HepG2 (cell line): ENCODE measurements around the gene GUK1. TPM values are rescaled to one million over a fixed set of nuclear protein-coding genes. Genes with fewer than 3 reads are reported as not detected.
A peak's percentile ranks its signal among the peaks of the same experiment; 100 is the strongest.

Experiments used
- GLI4 ChIP-seq: sonication (generic); formaldehyde crosslinking; IDR thresholded peaks from 2 replicates; pipeline ENCODE4 v1.5.1; 2020; ENCODE audit warnings: missing genetic modification reagents, mild to moderate bottlenecking, moderate library complexity, borderline replicate concordance
- HIVEP1 ChIP-seq: sonication (generic); formaldehyde crosslinking; IDR thresholded peaks from 2 replicates; pipeline ENCODE4 v1.4.0; 2020; ENCODE audit warnings: mild to moderate bottlenecking, missing genetic modification reagents
- HMG20B ChIP-seq: conservative IDR thresholded peaks from 2 replicates; pipeline ENCODE4 v1.6.1; 2016; ENCODE audit warnings: missing genetic modification reagents, missing compliant biosample characterization
- MAFK ChIP-seq, 2 experiments: IDR thresholded peaks in 1 of 2; conservative IDR thresholded peaks in 1 of 2; 2 replicates each; pipeline ENCODE4 v1.6.1; 2011; ENCODE audit warnings: improper control_type of control experiment in 2 of 2, low read length in 2 of 2
- MTA3 ChIP-seq: sonication (generic); formaldehyde crosslinking; IDR thresholded peaks from 2 replicates; pipeline ENCODE4 v1.4.0; 2020; ENCODE audit warnings: missing genetic modification reagents
- MTF1 ChIP-seq: sonication (generic); formaldehyde crosslinking; IDR thresholded peaks from 2 replicates; pipeline ENCODE4 v1.5.0; 2020; ENCODE audit warnings: missing genetic modification reagents
- PAX8 ChIP-seq: sonication (generic); formaldehyde crosslinking; IDR thresholded peaks from 2 replicates; pipeline ENCODE4 v1.8.0; 2022; ENCODE audit warnings: mild to moderate bottlenecking, missing genetic modification reagents, borderline replicate concordance
- RCOR2 ChIP-seq: IDR thresholded peaks from 2 replicates; pipeline ENCODE4 v1.6.1; 2016; ENCODE audit warnings: missing biosample characterization, missing genetic modification reagents
- SMAD1 ChIP-seq: sonication (generic); formaldehyde crosslinking; IDR thresholded peaks from 2 replicates; pipeline ENCODE4 v1.4.0; 2020; ENCODE audit warnings: missing genetic modification reagents, low read depth, mild to moderate bottlenecking, borderline replicate concordance
- SNRNP70 ChIP-seq: fragments of 200-400 bp; formaldehyde crosslinking; IDR thresholded peaks from 2 replicates; pipeline ENCODE4 v1.6.1; 2017; ENCODE audit warnings: mild to moderate bottlenecking, low read depth, low read length, moderate library complexity
- SYNCRIP ChIP-seq: fragments of 200-400 bp; formaldehyde crosslinking; IDR thresholded peaks from 2 replicates; pipeline ENCODE4 v1.6.1; 2018; ENCODE audit warnings: mild to moderate bottlenecking, low read depth, low read length; ENCODE audit not compliant: insufficient read depth
- ZNF121 ChIP-seq: sonication (generic); formaldehyde crosslinking; IDR thresholded peaks from 2 replicates; pipeline ENCODE4 v1.5.0; 2020; ENCODE audit warnings: mild to moderate bottlenecking, missing genetic modification reagents
- ZNF317 ChIP-seq: sonication (generic); formaldehyde crosslinking; IDR thresholded peaks from 2 replicates; pipeline ENCODE4 v1.5.0; 2020; ENCODE audit warnings: mild to moderate bottlenecking, missing genetic modification reagents
- ZNF556 ChIP-seq: sonication (generic); formaldehyde crosslinking; IDR thresholded peaks from 2 replicates; pipeline ENCODE4 v1.4.0; 2020; ENCODE audit warnings: mild to moderate bottlenecking, missing genetic modification reagents, borderline replicate concordance
- ZNF558 ChIP-seq: sonication (generic); formaldehyde crosslinking; IDR thresholded peaks from 2 replicates; pipeline ENCODE4 v1.9.0; 2022; ENCODE audit warnings: mild to moderate bottlenecking, missing genetic modification reagents, borderline replicate concordance
- ZNF572 ChIP-seq: sonication (generic); formaldehyde crosslinking; IDR thresholded peaks from 2 replicates; pipeline ENCODE4 v1.5.1; 2020; ENCODE audit warnings: mild to moderate bottlenecking, missing genetic modification reagents
- ZNF678 ChIP-seq: sonication (generic); formaldehyde crosslinking; IDR thresholded peaks from 2 replicates; pipeline ENCODE4 v1.4.0; 2020; ENCODE audit warnings: mild to moderate bottlenecking, missing genetic modification reagents
- ZNF788 ChIP-seq: sonication (generic); formaldehyde crosslinking; IDR thresholded peaks from 2 replicates; pipeline ENCODE4 v1.5.0; 2020; ENCODE audit warnings: mild to moderate bottlenecking, missing genetic modification reagents, borderline replicate concordance
- ZSCAN30 ChIP-seq: sonication (generic); formaldehyde crosslinking; IDR thresholded peaks from 2 replicates; pipeline ENCODE4 v1.5.0; 2020; ENCODE audit warnings: mild to moderate bottlenecking, missing genetic modification reagents
- polyA plus RNA-seq, 8 experiments: library from polyadenylated mRNA; depleted of rRNA in 3 of 8; stranded (reverse) in 7 of 8; unstranded in 1 of 8; fragments of >200 nt; fragmentation: Illumina TruSeq in 4 of 8; extraction: Trizol in 4 of 8; gene quantifications; 2 replicates each; pipeline versions ENCODE4 v1.2.1 to v1.2.3, GENCODE V29; 2011 to 2016; ENCODE audit warnings: low read depth in 4 of 8, missing spikeins in 1 of 8, mixed read lengths in 1 of 8; ENCODE audit not compliant: insufficient read depth in 1 of 8
- total RNA-seq, 5 experiments: library from RNA; depleted of rRNA; stranded (reverse); fragments of >200 nt; fragmentation: Illumina TruSeq; extraction: Trizol; gene quantifications; 2 replicates each; pipeline ENCODE4 v1.2.3, GENCODE V29; 2016; ENCODE audit warnings: low read depth in 1 of 5
- TF ChIP-seq, protein P1 (sequence below): IDR thresholded peaks from 2 replicates; pipeline ENCODE4 v1.6.1; 2018; ENCODE audit warnings: missing genetic modification reagents, mild to moderate bottlenecking, missing compliant biosample characterization
- TF ChIP-seq, protein P2 (sequence below): sonication (generic); formaldehyde crosslinking; IDR thresholded peaks from 2 replicates; pipeline ENCODE4 v1.9.0; 2021; ENCODE audit warnings: missing genetic modification reagents, mild to moderate bottlenecking, borderline replicate concordance
- TF ChIP-seq, protein P3 (sequence below): IDR thresholded peaks from 2 replicates; pipeline ENCODE4 v1.6.1; 2016; ENCODE audit warnings: low read depth, missing genetic modification reagents, missing compliant biosample characterization

Gene GUK1
- total and polyA plus RNA-seq, 2 of the 13 experiments (the other 11 are each of a cell fraction or from before 2014, with no cell fraction given), result 116 to 154 TPM

DNA sequence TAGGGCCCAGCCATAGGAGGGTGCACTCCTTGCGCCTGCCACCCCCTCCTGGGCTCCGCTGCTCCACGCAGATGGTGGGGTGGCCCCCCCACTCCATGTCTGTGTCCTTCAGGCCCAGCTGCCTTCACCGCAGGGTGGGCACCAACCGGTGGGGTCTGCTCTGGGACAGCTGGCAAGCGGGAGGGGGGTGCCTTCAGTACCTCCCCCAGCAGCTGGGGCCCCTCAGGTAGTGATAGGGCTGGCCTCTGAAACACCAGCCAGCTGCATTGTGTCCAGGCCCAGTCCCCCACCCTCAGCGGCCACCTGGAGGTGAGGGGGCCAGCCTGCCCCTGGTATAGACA lies 10.0 kb downstream of the GUK1 start (continued):
- no peak for TF ChIP-seq HMG20B (CRISPR knock-in tag)
- no peak for TF ChIP-seq RCOR2
- no peak for TF ChIP-seq HIVEP1 (CRISPR knock-in tag)
- TF ChIP-seq, protein P1, sequence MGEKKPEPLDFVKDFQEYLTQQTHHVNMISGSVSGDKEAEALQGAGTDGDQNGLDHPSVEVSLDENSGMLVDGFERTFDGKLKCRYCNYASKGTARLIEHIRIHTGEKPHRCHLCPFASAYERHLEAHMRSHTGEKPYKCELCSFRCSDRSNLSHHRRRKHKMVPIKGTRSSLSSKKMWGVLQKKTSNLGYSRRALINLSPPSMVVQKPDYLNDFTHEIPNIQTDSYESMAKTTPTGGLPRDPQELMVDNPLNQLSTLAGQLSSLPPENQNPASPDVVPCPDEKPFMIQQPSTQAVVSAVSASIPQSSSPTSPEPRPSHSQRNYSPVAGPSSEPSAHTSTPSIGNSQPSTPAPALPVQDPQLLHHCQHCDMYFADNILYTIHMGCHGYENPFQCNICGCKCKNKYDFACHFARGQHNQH (CRISPR knock-in tag), result no peak
- TF ChIP-seq PAX8 (CRISPR knock-in tag), result peak; percentile 50; the same call in 1 of the 2 replicates
- no peak for TF ChIP-seq ZSCAN30
- no peak for TF ChIP-seq SNRNP70
- no peak for TF ChIP-seq SYNCRIP
- TF ChIP-seq MTA3 (CRISPR knock-in tag), result no peak
- no peak for TF ChIP-seq ZNF121
- TF ChIP-seq ZNF558, result no peak
- TF ChIP-seq ZNF678 (CRISPR knock-in tag), result no peak
- TF ChIP-seq ZNF317 (CRISPR knock-in tag), result no peak
- TF ChIP-seq, protein P2, sequence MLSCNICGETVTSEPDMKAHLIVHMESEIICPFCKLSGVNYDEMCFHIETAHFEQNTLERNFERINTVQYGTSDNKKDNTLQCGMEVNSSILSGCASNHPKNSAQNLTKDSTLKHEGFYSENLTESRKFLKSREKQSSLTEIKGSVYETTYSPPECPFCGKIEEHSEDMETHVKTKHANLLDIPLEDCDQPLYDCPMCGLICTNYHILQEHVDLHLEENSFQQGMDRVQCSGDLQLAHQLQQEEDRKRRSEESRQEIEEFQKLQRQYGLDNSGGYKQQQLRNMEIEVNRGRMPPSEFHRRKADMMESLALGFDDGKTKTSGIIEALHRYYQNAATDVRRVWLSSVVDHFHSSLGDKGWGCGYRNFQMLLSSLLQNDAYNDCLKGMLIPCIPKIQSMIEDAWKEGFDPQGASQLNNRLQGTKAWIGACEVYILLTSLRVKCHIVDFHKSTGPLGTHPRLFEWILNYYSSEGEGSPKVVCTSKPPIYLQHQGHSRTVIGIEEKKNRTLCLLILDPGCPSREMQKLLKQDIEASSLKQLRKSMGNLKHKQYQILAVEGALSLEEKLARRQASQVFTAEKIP (CRISPR knock-in tag), result no peak
- 0 out of 2 replicates have a peak, but pooled peaks have one; percentile 2 for TF ChIP-seq GLI4 (CRISPR knock-in tag)
- TF ChIP-seq MTF1 (CRISPR knock-in tag), result no peak
- no peak for TF ChIP-seq ZNF788 (CRISPR knock-in tag)
- TF ChIP-seq, protein P3, sequence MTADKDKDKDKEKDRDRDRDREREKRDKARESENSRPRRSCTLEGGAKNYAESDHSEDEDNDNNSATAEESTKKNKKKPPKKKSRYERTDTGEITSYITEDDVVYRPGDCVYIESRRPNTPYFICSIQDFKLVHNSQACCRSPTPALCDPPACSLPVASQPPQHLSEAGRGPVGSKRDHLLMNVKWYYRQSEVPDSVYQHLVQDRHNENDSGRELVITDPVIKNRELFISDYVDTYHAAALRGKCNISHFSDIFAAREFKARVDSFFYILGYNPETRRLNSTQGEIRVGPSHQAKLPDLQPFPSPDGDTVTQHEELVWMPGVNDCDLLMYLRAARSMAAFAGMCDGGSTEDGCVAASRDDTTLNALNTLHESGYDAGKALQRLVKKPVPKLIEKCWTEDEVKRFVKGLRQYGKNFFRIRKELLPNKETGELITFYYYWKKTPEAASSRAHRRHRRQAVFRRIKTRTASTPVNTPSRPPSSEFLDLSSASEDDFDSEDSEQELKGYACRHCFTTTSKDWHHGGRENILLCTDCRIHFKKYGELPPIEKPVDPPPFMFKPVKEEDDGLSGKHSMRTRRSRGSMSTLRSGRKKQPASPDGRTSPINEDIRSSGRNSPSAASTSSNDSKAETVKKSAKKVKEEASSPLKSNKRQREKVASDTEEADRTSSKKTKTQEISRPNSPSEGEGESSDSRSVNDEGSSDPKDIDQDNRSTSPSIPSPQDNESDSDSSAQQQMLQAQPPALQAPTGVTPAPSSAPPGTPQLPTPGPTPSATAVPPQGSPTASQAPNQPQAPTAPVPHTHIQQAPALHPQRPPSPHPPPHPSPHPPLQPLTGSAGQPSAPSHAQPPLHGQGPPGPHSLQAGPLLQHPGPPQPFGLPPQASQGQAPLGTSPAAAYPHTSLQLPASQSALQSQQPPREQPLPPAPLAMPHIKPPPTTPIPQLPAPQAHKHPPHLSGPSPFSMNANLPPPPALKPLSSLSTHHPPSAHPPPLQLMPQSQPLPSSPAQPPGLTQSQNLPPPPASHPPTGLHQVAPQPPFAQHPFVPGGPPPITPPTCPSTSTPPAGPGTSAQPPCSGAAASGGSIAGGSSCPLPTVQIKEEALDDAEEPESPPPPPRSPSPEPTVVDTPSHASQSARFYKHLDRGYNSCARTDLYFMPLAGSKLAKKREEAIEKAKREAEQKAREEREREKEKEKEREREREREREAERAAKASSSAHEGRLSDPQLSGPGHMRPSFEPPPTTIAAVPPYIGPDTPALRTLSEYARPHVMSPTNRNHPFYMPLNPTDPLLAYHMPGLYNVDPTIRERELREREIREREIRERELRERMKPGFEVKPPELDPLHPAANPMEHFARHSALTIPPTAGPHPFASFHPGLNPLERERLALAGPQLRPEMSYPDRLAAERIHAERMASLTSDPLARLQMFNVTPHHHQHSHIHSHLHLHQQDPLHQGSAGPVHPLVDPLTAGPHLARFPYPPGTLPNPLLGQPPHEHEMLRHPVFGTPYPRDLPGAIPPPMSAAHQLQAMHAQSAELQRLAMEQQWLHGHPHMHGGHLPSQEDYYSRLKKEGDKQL (CRISPR knock-in tag), result no peak
- TF ChIP-seq MAFK (conservative IDR thresholded peaks at IDR 0.05 in 1 of 2, IDR thresholded peaks at IDR 0.05 in 1 of 2; ENCODE audit: low read length in 2 of 2), result no peak
- no peak for TF ChIP-seq ZNF572 (CRISPR knock-in tag)
- no peak; the same call in 1 of the 2 replicates for TF ChIP-seq ZNF556 (CRISPR knock-in tag)
- TF ChIP-seq SMAD1 (CRISPR knock-in tag), result no peak; the same call in 1 of the 2 replicates
